HEK293 (cell line): ENCODE results near the gene NEK9.
A peak's percentile ranks its signal among the peaks of the same experiment; 100 is the strongest.

Experiments
- CTCF ChIP-seq: fragments of 450-650 bp; formaldehyde crosslinking; IDR thresholded peaks from 2 replicates; pipeline ENCODE4 v1.5.1; 2016; ENCODE audit warnings: missing biosample characterization, missing genetic modification characterization
- INSM2 ChIP-seq: fragments of 450-650 bp; formaldehyde crosslinking; IDR thresholded peaks from 2 replicates; pipeline ENCODE4 v1.5.1; 2016; ENCODE audit warnings: missing biosample characterization, missing genetic modification characterization
- KLF10 ChIP-seq: fragments of 450-650 bp; IDR thresholded peaks from 2 replicates; pipeline ENCODE4 v1.5.1; 2018; ENCODE audit warnings: missing biosample characterization, mild to moderate bottlenecking, missing genetic modification characterization
- OSR2 ChIP-seq: fragments of 450-650 bp; formaldehyde crosslinking; IDR thresholded peaks from 2 replicates; pipeline ENCODE4 v1.5.1; 2016; ENCODE audit warnings: missing biosample characterization, missing genetic modification characterization
- PRDM4 ChIP-seq: fragments of 450-650 bp; formaldehyde crosslinking; IDR thresholded peaks from 2 replicates; pipeline ENCODE4 v1.5.1; 2017; ENCODE audit warnings: missing biosample characterization, missing genetic modification characterization
- ZFP3 ChIP-seq: fragments of 450-650 bp; formaldehyde crosslinking; IDR thresholded peaks from 2 replicates; pipeline ENCODE4 v1.5.1; 2016; ENCODE audit warnings: low read depth, missing biosample characterization, missing genetic modification characterization
- ZNF112 ChIP-seq: fragments of 450-650 bp; formaldehyde crosslinking; IDR thresholded peaks from 2 replicates; pipeline ENCODE4 v1.5.0; 2017; ENCODE audit warnings: missing biosample characterization, missing genetic modification characterization
- ZNF140 ChIP-seq: fragments of 450-650 bp; formaldehyde crosslinking; IDR thresholded peaks from 2 replicates; pipeline ENCODE4 v1.5.1; 2016; ENCODE audit warnings: missing biosample characterization, missing genetic modification characterization
- ZNF155 ChIP-seq: fragments of 450-650 bp; formaldehyde crosslinking; IDR thresholded peaks from 2 replicates; pipeline ENCODE4 v1.5.1; 2016; ENCODE audit warnings: missing biosample characterization, missing genetic modification characterization
- ZNF211 ChIP-seq: fragments of 450-650 bp; formaldehyde crosslinking; IDR thresholded peaks from 2 replicates; pipeline ENCODE4 v1.5.1; 2016; ENCODE audit warnings: low read depth, missing biosample characterization, missing genetic modification characterization
- ZNF274 ChIP-seq, 2 experiments: fragments of 200-500 bp in 1 of 2; fragments of 450-650 bp in 1 of 2; sonication (Bioruptor generic) in 1 of 2; formaldehyde crosslinking in 1 of 2; IDR thresholded peaks; 2 replicates each; pipeline versions ENCODE4 v1.5.1 to v1.6.1; 2014 to 2016; ENCODE audit warnings: borderline replicate concordance in 1 of 2, inconsistent platforms in 1 of 2, low read length in 1 of 2, missing biosample characterization in 1 of 2, missing genetic modification characterization in 1 of 2
- ZNF292 ChIP-seq: fragments of 450-650 bp; formaldehyde crosslinking; IDR thresholded peaks from 2 replicates; pipeline ENCODE4 v1.5.1; 2016; ENCODE audit warnings: low read depth, missing biosample characterization, missing genetic modification characterization, borderline replicate concordance
- ZNF324 ChIP-seq: fragments of 450-650 bp; formaldehyde crosslinking; IDR thresholded peaks from 2 replicates; pipeline ENCODE4 v1.5.1; 2016; ENCODE audit warnings: missing biosample characterization, missing genetic modification characterization
- ZNF394 ChIP-seq: fragments of 450-650 bp; formaldehyde crosslinking; IDR thresholded peaks from 2 replicates; pipeline ENCODE4 v1.5.1; 2016; ENCODE audit warnings: missing biosample characterization, missing genetic modification characterization, mild to moderate bottlenecking, moderate library complexity, borderline replicate concordance
- ZNF416 ChIP-seq: fragments of 450-650 bp; formaldehyde crosslinking; IDR thresholded peaks from 2 replicates; pipeline ENCODE4 v1.5.1; 2016; ENCODE audit warnings: missing biosample characterization, missing genetic modification characterization
- ZNF488 ChIP-seq: fragments of 450-650 bp; formaldehyde crosslinking; IDR thresholded peaks from 2 replicates; pipeline ENCODE4 v1.5.1; 2016; ENCODE audit warnings: missing biosample characterization, missing genetic modification characterization
- ZNF544 ChIP-seq: fragments of 450-650 bp; formaldehyde crosslinking; IDR thresholded peaks from 2 replicates; pipeline ENCODE4 v1.5.0; 2017; ENCODE audit warnings: missing biosample characterization, missing genetic modification characterization
- ZNF558 ChIP-seq: fragments of 450-650 bp; formaldehyde crosslinking; IDR thresholded peaks from 2 replicates; pipeline ENCODE4 v1.5.1; 2016; ENCODE audit warnings: missing biosample characterization, missing genetic modification characterization
- ZNF580 ChIP-seq: fragments of 450-650 bp; formaldehyde crosslinking; IDR thresholded peaks from 2 replicates; pipeline ENCODE4 v1.5.1; 2016; ENCODE audit warnings: missing biosample characterization, missing genetic modification characterization
- ZNF654 ChIP-seq: fragments of 450-650 bp; formaldehyde crosslinking; IDR thresholded peaks from 2 replicates; pipeline ENCODE4 v1.5.1; 2016; ENCODE audit warnings: low read depth, missing biosample characterization, missing genetic modification characterization

Gene NEK9

GRCh38 chr14:75128596-75128990 lies 1.7 kb upstream of the NEK9 start (continued):
- 0 out of 2 replicates have a peak, but pooled peaks have one; percentile 22 for TF ChIP-seq INSM2 (tag by site-specific recombination)
- TF ChIP-seq ZNF155 (tag by site-specific recombination), result no peak
- TF ChIP-seq ZNF394, result no peak
- TF ChIP-seq ZNF324 (tag by site-specific recombination), result no peak
- TF ChIP-seq ZNF488, result no peak
- TF ChIP-seq ZNF274 (IDR thresholded peaks at IDR 0.05; ENCODE audit: low read length), result no peak
- no peak for TF ChIP-seq ZNF274 (tag by site-specific recombination; IDR thresholded peaks at IDR 0.05; ENCODE audit: borderline replicate concordance)
- TF ChIP-seq ZNF292 (tag by site-specific recombination), result no peak
- TF ChIP-seq ZFP3 (tag by site-specific recombination), result no peak
- TF ChIP-seq ZNF654 (tag by site-specific recombination), result no peak
- no peak for TF ChIP-seq ZNF416
- no peak for TF ChIP-seq CTCF (tag by site-specific recombination)
- peak; percentile 42; the same call in 1 of the 2 replicates for TF ChIP-seq OSR2
- TF ChIP-seq KLF10 (tag by site-specific recombination), result no peak
- TF ChIP-seq ZNF544, result no peak
- TF ChIP-seq ZNF140 (tag by site-specific recombination), result no peak
- no peak for TF ChIP-seq ZNF211 (tag by site-specific recombination)
- peak; percentile 76 for TF ChIP-seq PRDM4 (tag by site-specific recombination)
- no peak for TF ChIP-seq ZNF580
- TF ChIP-seq ZNF558 (tag by site-specific recombination), result no peak
- no peak for TF ChIP-seq ZNF112 (tag by site-specific recombination)
